Subcutaneous adipose tissue (tissue), 4 donors: ENCODE data around the gene GNAO1. TPM values are rescaled to one million over a fixed set of nuclear protein-coding genes. Genes with fewer than 3 reads are reported as not detected.

Experiments used
- CTCF ChIP-seq: fragments of 450-650 bp; IDR thresholded peaks from one replicate; pipeline ENCODE4 v1.5.1; 2016; ENCODE audit warnings: low read depth, mild to moderate bottlenecking, control low read depth, antibody characterized with exemption, moderate library complexity
- total RNA-seq, 4 donors: library from RNA; depleted of rRNA; stranded (reverse); fragments of >200 nt; gene quantifications; one replicate each; pipeline ENCODE4 v1.1.0, GENCODE V29; 2016

GNAO1 gene
- total RNA-seq, 4 donors from 2014 or later: 0.44 to 1.6 (median 0.63) TPM

- TF ChIP-seq CTCF: no peak
These were observed 96.7 kb downstream of the GNAO1 start for GRCh38 chr16:56288019-56288418.

- TF ChIP-seq CTCF: no peak
These were observed 98.1 kb downstream of the GNAO1 start for GRCh38 chr16:56289416-56289815.

- no peak for TF ChIP-seq CTCF
These were observed 98.6 kb downstream of the GNAO1 start for GRCh38 chr16:56289862-56290261.

- TF ChIP-seq CTCF: no peak
These were observed 102.7 kb downstream of the GNAO1 start for GRCh38 chr16:56294014-56294413.

- TF ChIP-seq CTCF: no peak
These were observed 103.3 kb downstream of the GNAO1 start for GRCh38 chr16:56294579-56294978.

- TF ChIP-seq CTCF: no peak
These were observed 103.9 kb downstream of the GNAO1 start for GRCh38 chr16:56295059-56295665.

GRCh38 chr16:56295739-56296527 lies 104.6 kb downstream of the GNAO1 start:
- no peak for TF ChIP-seq CTCF
